ENCODE data around the gene KHDRBS2. TPM values are rescaled to one million over a fixed set of nuclear protein-coding genes. Genes with fewer than 3 reads are reported as not detected.

The KHDRBS2 gene
- total and polyA plus RNA-seq, 8 donors: 0.05 to 0.12 (median 0.09) TPM; not detected in 3

GRCh38 chr6:62284725-62285124 lies 1.3 kb downstream of the KHDRBS2 start:
- WGBS, 2 donors: 31 to 45% methylated on average over 2 of the region's 2 CpGs
- intact Hi-C loops (cut with DNase I): no loop called here
- FAIRE-seq (no peak), ATAC-seq (no peak), DNase-seq (no peak)
- peaks cover 0 to 15% (median 0%) of the 10 kb centered on the region in 4 donors for H3K27me3 ChIP-seq
- no peaks in the 10 kb centered on the region for H3K9me3 ChIP-seq
- no peaks in the 10 kb centered on the region for H3K4me1 ChIP-seq
- H3K36me3 ChIP-seq: no peaks in the 10 kb centered on the region
- no peak overlapping the region for H3K27ac ChIP-seq
- no peak for TF ChIP-seq CTCF (IDR thresholded peaks at IDR 0.05)
- no peak overlapping the region for H3K4me3 ChIP-seq

- H3K9me3 ChIP-seq: no peaks in the 10 kb centered on the region
- H3K27ac ChIP-seq: no peak overlapping the region
- DNase-seq (no peak), FAIRE-seq (no peak), ATAC-seq (no peak)
- 27 to 29% methylated on average over 2 of the region's 2 CpGs for WGBS, 2 donors
- H3K4me3 ChIP-seq: no peak overlapping the region
- H3K27me3 ChIP-seq: peaks cover 0 to 15% (median 0%) of the 10 kb centered on the region in 4 donors
- peak in 3 of 4 donors; percentile 22 to 46 (median 29) for TF ChIP-seq CTCF (IDR thresholded peaks at IDR 0.05)
- H3K36me3 ChIP-seq: no peaks in the 10 kb centered on the region
- intact Hi-C loops (cut with DNase I): no loop called here
- H3K4me1 ChIP-seq: no peaks in the 10 kb centered on the region
Observed at GRCh38 chr6:62283796-62284411, 2.1 kb downstream of the KHDRBS2 start.

- no peak overlapping the region for H3K27ac ChIP-seq
- H3K36me3 ChIP-seq: no peaks in the 10 kb centered on the region
- intact Hi-C loops (cut with DNase I): no loop called here
- H3K4me1 ChIP-seq: no peaks in the 10 kb centered on the region
- H3K4me3 ChIP-seq: no peak overlapping the region
- no peak for TF ChIP-seq CTCF (IDR thresholded peaks at IDR 0.05)
- peaks cover 0 to 15% (median 0%) of the 10 kb centered on the region in 4 donors for H3K27me3 ChIP-seq
- no peaks in the 10 kb centered on the region for H3K9me3 ChIP-seq
- no peak for ATAC-seq
- FAIRE-seq: no peak
- 44 to 57% methylated on average over 2 of the region's 2 CpGs for WGBS, 2 donors
- DNase-seq: no peak
Observed at GRCh38 chr6:62283365-62283764, 2.7 kb downstream of the KHDRBS2 start.

GRCh38 chr6:62280099-62280498 lies 5.9 kb downstream of the KHDRBS2 start:
- FAIRE-seq (no peak), ATAC-seq (no peak), DNase-seq (no peak)
- H3K4me3 ChIP-seq: no peak overlapping the region
- intact Hi-C loops (cut with DNase I): no loop called here
- H3K27ac ChIP-seq: no peak overlapping the region
- no peaks in the 10 kb centered on the region for H3K36me3 ChIP-seq
- no peaks in the 10 kb centered on the region for H3K9me3 ChIP-seq
- H3K4me1 ChIP-seq: no peaks in the 10 kb centered on the region
- WGBS, 2 donors: 72 to 83% methylated on average over 3 of the region's 3 CpGs
- peaks cover 0 to 4% (median 0%) of the 10 kb centered on the region in 4 donors for H3K27me3 ChIP-seq
- no peak for TF ChIP-seq CTCF (IDR thresholded peaks at IDR 0.05)

GRCh38 chr6:62272114-62272513 lies 13.9 kb downstream of the KHDRBS2 start:
- no peak for TF ChIP-seq CTCF (IDR thresholded peaks at IDR 0.05)
- H3K4me3 ChIP-seq: no peak overlapping the region
- no peaks in the 10 kb centered on the region for H3K4me1 ChIP-seq
- no peak overlapping the region for H3K27ac ChIP-seq
- no peaks in the 10 kb centered on the region for H3K9me3 ChIP-seq
- intact Hi-C loops (cut with DNase I): no loop called here
- WGBS, 2 donors: 57 to 78% methylated on average over 1 of the region's 1 CpG
- no peaks in the 10 kb centered on the region for H3K27me3 ChIP-seq
- ATAC-seq (no peak), FAIRE-seq (no peak), DNase-seq (no peak)
- no peaks in the 10 kb centered on the region for H3K36me3 ChIP-seq
